Smooth muscle cell (in vitro differentiated cells): ENCODE results near the gene LAIR2. TPM values are rescaled to one million over a fixed set of nuclear protein-coding genes. Genes with fewer than 3 reads are reported as not detected.
"Not testable (repeated sequence)": the region's sequence is repeated elsewhere in the genome, so short reads cannot be mapped to it uniquely, and the experiment has no call there.

Source experiments
- DNase-seq: peaks from one replicate; lab custom pipeline; 2025; ENCODE audit not compliant: unreplicated experiment; lab: John Stamatoyannopoulos, UW
- H2AFZ ChIP-seq: fragments of 200-600 bp; sonication (generic); 2 replicates; pipeline ENCODE4 v1.6.0; 2016; ENCODE audit warnings: antibody characterized with exemption, low read depth, mild to moderate bottlenecking
- H3F3A ChIP-seq: fragments of 200-600 bp; sonication (generic); 2 replicates; pipeline ENCODE4 v1.6.0; 2017; ENCODE audit warnings: antibody characterized with exemption, low read depth
- H3K27ac ChIP-seq: fragments of 200-600 bp; sonication (generic); 2 replicates; pipeline ENCODE4 v1.5.1; 2016; ENCODE audit warnings: low read depth, mild to moderate bottlenecking
- H3K27me3 ChIP-seq: fragments of 200-600 bp; sonication (generic); 2 replicates; pipeline ENCODE4 v1.6.1; 2016; ENCODE audit warnings: low read depth, mild to moderate bottlenecking
- H3K36me3 ChIP-seq: fragments of 200-600 bp; sonication (generic); 2 replicates; pipeline ENCODE4 v1.5.1; 2016; ENCODE audit warnings: low read depth
- H3K4me1 ChIP-seq: fragments of 200-600 bp; sonication (generic); 2 replicates; pipeline ENCODE4 v1.5.1; 2016; ENCODE audit warnings: low read depth
- H3K4me2 ChIP-seq: fragments of 200-600 bp; sonication (generic); 2 replicates; pipeline ENCODE4 v1.6.0; 2016; ENCODE audit warnings: mild to moderate bottlenecking
- H3K4me3 ChIP-seq: fragments of 200-600 bp; sonication (generic); 2 replicates; pipeline ENCODE4 v1.5.1; 2016; ENCODE audit warnings: mild to moderate bottlenecking
- H3K79me2 ChIP-seq: fragments of 200-600 bp; sonication (generic); 2 replicates; pipeline ENCODE4 v1.6.0; 2016; ENCODE audit warnings: low read depth, mild to moderate bottlenecking
- H3K9ac ChIP-seq: fragments of 200-600 bp; sonication (generic); 2 replicates; pipeline ENCODE4 v1.6.0; 2016; ENCODE audit warnings: low read depth
- H3K9me3 ChIP-seq: fragments of 200-600 bp; sonication (generic); replicated peaks from 2 replicates; pipeline ENCODE4 v1.5.1; 2016; ENCODE audit warnings: low read depth
- H4K20me1 ChIP-seq: fragments of 200-600 bp; sonication (generic); 2 replicates; pipeline ENCODE4 v1.6.0; 2016; ENCODE audit warnings: low read depth
- CTCF ChIP-seq: fragments of 200-600 bp; sonication (generic); IDR thresholded peaks from 2 replicates; pipeline ENCODE4 v1.5.1; 2017; ENCODE audit warnings: borderline replicate concordance, mild to moderate bottlenecking, antibody characterized with exemption; ENCODE audit not compliant: insufficient read depth, poor library complexity, severe bottlenecking
- WGBS: methylation state at CpG from one replicate; pipeline ENCODE4 v1.1.7; 2016; ENCODE audit warnings: low lambda C conversion rate; 5-methylcytosine and 5-hydroxymethylcytosine counted together
- polyA plus RNA-seq: library from polyadenylated mRNA; unstranded; fragments of >200 nt; fragmentation: Nextera tagmentation; extraction: Ambion mirVana; gene quantifications from 2 replicates; pipeline ENCODE4 v1.2.1, GENCODE V29; 2016
- total RNA-seq: library from RNA; depleted of rRNA; stranded (reverse); fragments of >200 nt; gene quantifications from 2 replicates; pipeline ENCODE4 v1.2.3, GENCODE V29; 2014

Gene LAIR2
- total and polyA plus RNA-seq, 2 experiments from 2014 or later, result not detected

GRCh38 chr19:54485851-54486250, 16.8 kb upstream of the LAIR2 start:
- Histone ChIP-seq H3K79me2 (no peaks in the 10 kb centered on the region), H3K9me3 (no peaks in the 10 kb centered on the region), H3K4me1 (no peaks in the 10 kb centered on the region), H3K27ac (no peak overlapping the region), H4K20me1 (no peaks in the 10 kb centered on the region), H3K9ac (no peak overlapping the region), H2AFZ (no peak overlapping the region), H3K4me2 (no peak overlapping the region), H3K27me3 (no peaks in the 10 kb centered on the region), H3F3A (no peaks in the 10 kb centered on the region), H3K36me3 (no peaks in the 10 kb centered on the region), H3K4me3 (no peak overlapping the region)
- no peak for TF ChIP-seq CTCF
- 87% methylated on average over 5 of the region's 5 CpGs for WGBS
- DNase-seq, result no peak

GRCh38 chr19:54489341-54489740, 13.3 kb upstream of the LAIR2 start:
- H3K4me1 ChIP-seq, result no peaks in the 10 kb centered on the region
- no peaks in the 10 kb centered on the region for H3F3A ChIP-seq
- TF ChIP-seq CTCF, result no peak
- 74% methylated on average over 7 of the region's 7 CpGs for WGBS
- no peak overlapping the region for H3K9ac ChIP-seq
- no peak overlapping the region for H3K4me3 ChIP-seq
- H3K27me3 ChIP-seq, result no peaks in the 10 kb centered on the region
- no peaks in the 10 kb centered on the region for H4K20me1 ChIP-seq
- no peaks in the 10 kb centered on the region for H3K36me3 ChIP-seq
- H3K4me2 ChIP-seq, result no peak overlapping the region
- no peaks in the 10 kb centered on the region for H3K9me3 ChIP-seq
- no peak overlapping the region for H2AFZ ChIP-seq
- DNase-seq, result no peak
- no peak overlapping the region for H3K27ac ChIP-seq
- H3K79me2 ChIP-seq, result no peaks in the 10 kb centered on the region

- no peak for DNase-seq
- no peaks in the 10 kb centered on the region for H3K27me3 ChIP-seq
- WGBS, result 83% methylated on average over 9 of the region's 9 CpGs
- no peaks in the 10 kb centered on the region for H4K20me1 ChIP-seq
- H3K79me2 ChIP-seq, result no peaks in the 10 kb centered on the region
- no peak for TF ChIP-seq CTCF
- no peaks in the 10 kb centered on the region for H3K36me3 ChIP-seq
- H3K4me3 ChIP-seq, result no peak overlapping the region
- no peak overlapping the region for H3K4me2 ChIP-seq
- no peak overlapping the region for H2AFZ ChIP-seq
- H3K4me1 ChIP-seq, result no peaks in the 10 kb centered on the region
- no peak overlapping the region for H3K27ac ChIP-seq
- H3F3A ChIP-seq, result no peaks in the 10 kb centered on the region
- H3K9me3 ChIP-seq, result no peaks in the 10 kb centered on the region
- no peak overlapping the region for H3K9ac ChIP-seq
Measured at GRCh38 chr19:54489766-54490165, 12.9 kb upstream of the LAIR2 start.

- Histone ChIP-seq H4K20me1 (no peaks in the 10 kb centered on the region), H3K4me1 (no peaks in the 10 kb centered on the region), H3K4me3 (no peak overlapping the region), H3K27ac (no peak overlapping the region), H3K4me2 (no peak overlapping the region), H3K79me2 (no peaks in the 10 kb centered on the region), H2AFZ (no peak overlapping the region), H3K27me3 (no peaks in the 10 kb centered on the region), H3K9me3 (no peaks in the 10 kb centered on the region), H3K36me3 (no peaks in the 10 kb centered on the region), H3F3A (no peaks in the 10 kb centered on the region), H3K9ac (no peak overlapping the region)
- TF ChIP-seq CTCF, result no peak
- DNase-seq, result no peak
- 84% methylated on average over 18 of the region's 18 CpGs for WGBS
Measured at GRCh38 chr19:54492568-54492967, 10.1 kb upstream of the LAIR2 start.

- not testable (repeated sequence) for H3K4me1 ChIP-seq, H4K20me1 ChIP-seq, H3F3A ChIP-seq, H3K4me2 ChIP-seq, H3K79me2 ChIP-seq, H3K36me3 ChIP-seq, H3K27ac ChIP-seq, H3K9me3 ChIP-seq, H2AFZ ChIP-seq, H3K27me3 ChIP-seq, H3K9ac ChIP-seq, DNase-seq, H3K4me3 ChIP-seq
- WGBS, result 85% methylated on average over 5 of the region's 5 CpGs
Measured at GRCh38 chr19:54493056-54493455, 9.6 kb upstream of the LAIR2 start.
